SK-N-SH (cell line): Measurements from ENCODE around the gene LRIT3. TPM values are rescaled to one million over a fixed set of nuclear protein-coding genes. Genes with fewer than 3 reads are reported as not detected.

Experiments used
- CTCF ChIA-PET: fragments of 300-600, 350-600 bp; formaldehyde crosslinking; extraction: SDS; loops from one replicate; lab custom pipeline; 2021; lab: Yijun Ruan, JAX
- POLR2A ChIA-PET: fragments of 350-600 bp; sonication (Branson Sonifier 250); formaldehyde crosslinking; extraction: SDS; loops from one replicate; lab custom pipeline; 2020; ENCODE audit warnings: antibody characterized with exemption, inconsistent platforms; lab: Yijun Ruan, JAX
- DNase-seq: peaks from one replicate; pipeline ENCODE4 v3.0.0; 2012
- H2AFZ ChIP-seq: fragments of 200-600 bp; sonication (generic); 2 replicates; pipeline ENCODE4 v1.8.1; 2016; ENCODE audit warnings: antibody characterized with exemption, mild to moderate bottlenecking, low read depth
- H3F3A ChIP-seq: fragments of 200-600 bp; sonication (generic); replicated peaks from 2 replicates; pipeline ENCODE3; 2016; ENCODE audit warnings: antibody characterized with exemption, mild to moderate bottlenecking; ENCODE audit not compliant: insufficient read depth
- H3K27ac ChIP-seq, 2 experiments: fragments of 200-500 bp in 1 of 2; fragments of 200-600 bp in 1 of 2; sonication (Bioruptor generic) in 1 of 2; sonication (generic), shearing (Covaris generic) in 1 of 2; 2 replicates each; pipeline versions ENCODE4 v1.5.1 to v1.6.1; 2014 to 2016; ENCODE audit warnings: low read depth in 2 of 2, inconsistent platforms in 1 of 2, low read length in 1 of 2, mild to moderate bottlenecking in 1 of 2, mixed read lengths in 1 of 2
- H3K27me3 ChIP-seq: fragments of 200-600 bp; sonication (generic), shearing (Covaris generic); 2 replicates; pipeline ENCODE4 v1.6.1; 2016; ENCODE audit warnings: mixed run types; ENCODE audit not compliant: insufficient read depth
- H3K36me3 ChIP-seq, 2 experiments: fragments of 200-500 bp in 1 of 2; fragments of 200-600 bp in 1 of 2; sonication (Bioruptor generic) in 1 of 2; sonication (generic) in 1 of 2; replicated peaks in 1 of 2; 2 replicates each; pipeline versions ENCODE3 to v1.5.1; 2014 to 2016; ENCODE audit warnings: low read length in 1 of 2, mild to moderate bottlenecking in 1 of 2; ENCODE audit not compliant: insufficient read depth in 2 of 2, control insufficient read depth in 1 of 2
- H3K4me1 ChIP-seq, 2 experiments: fragments of 200-500 bp in 1 of 2; fragments of 200-600 bp in 1 of 2; sonication (Bioruptor generic) in 1 of 2; sonication (generic), shearing (Covaris generic) in 1 of 2; 2 replicates each; pipeline versions ENCODE4 v1.5.1 to v1.6.1; 2014 to 2016; ENCODE audit warnings: low read depth in 1 of 2, low read length in 1 of 2, mixed run types in 1 of 2; ENCODE audit not compliant: insufficient read depth in 2 of 2, control insufficient read depth in 1 of 2
- H3K4me2 ChIP-seq: fragments of 200-600 bp; sonication (generic), shearing (Covaris generic); 2 replicates; pipeline ENCODE4 v1.6.1; 2017; ENCODE audit warnings: mixed run types
- H3K4me3 ChIP-seq, 2 experiments: fragments of 200-500 bp in 1 of 2; fragments of 200-600 bp in 1 of 2; sonication (Bioruptor generic) in 1 of 2; sonication (generic), shearing (Covaris generic) in 1 of 2; 2 replicates each; pipeline versions ENCODE4 v1.5.1 to v1.8.1; 2014 to 2016; ENCODE audit warnings: low read depth in 2 of 2, inconsistent platforms in 1 of 2, low read length in 1 of 2, mild to moderate bottlenecking in 1 of 2, mixed read lengths in 1 of 2, moderate library complexity in 1 of 2
- H3K79me2 ChIP-seq: fragments of 200-600 bp; sonication (generic); 2 replicates; pipeline ENCODE4 v1.8.1; 2017; ENCODE audit warnings: mild to moderate bottlenecking; ENCODE audit not compliant: insufficient read depth
- H3K9ac ChIP-seq: fragments of 200-600 bp; sonication (generic); 2 replicates; pipeline ENCODE4 v1.6.1; 2017; ENCODE audit warnings: mixed run types
- H3K9me2 ChIP-seq: fragments of 200-600 bp; sonication (generic); 2 replicates; pipeline ENCODE4 v1.6.1; 2017; ENCODE audit warnings: mixed run types
- H3K9me3 ChIP-seq: fragments of 200-600 bp; sonication (generic); 2 replicates; pipeline ENCODE4 v1.6.1; 2017; ENCODE audit warnings: mixed run types, mild to moderate bottlenecking, moderate library complexity
- H4K20me1 ChIP-seq: fragments of 200-600 bp; sonication (generic); 2 replicates; pipeline ENCODE4 v1.6.1; 2017; ENCODE audit warnings: mild to moderate bottlenecking, mixed run types; ENCODE audit not compliant: insufficient read depth
- CHD2 ChIP-seq: fragments of 150-350 bp; IDR thresholded peaks from 2 replicates; pipeline ENCODE4 v1.6.1; 2018; ENCODE audit warnings: low read length; ENCODE audit not compliant: partially characterized antibody
- EZH2phosphoT487 ChIP-seq: fragments of 200-600 bp; sonication (generic); IDR thresholded peaks from 2 replicates; pipeline ENCODE4 v1.6.1; 2017; ENCODE audit warnings: low read depth, mixed run types, mild to moderate bottlenecking, antibody characterized with exemption, moderate library complexity, borderline replicate concordance
- GABPA ChIP-seq: IDR thresholded peaks from 2 replicates; pipeline ENCODE4 v1.4.0; 2012; ENCODE audit warnings: low read depth, mild to moderate bottlenecking
- GATA2 ChIP-seq: sonication (generic); formaldehyde crosslinking; IDR thresholded peaks from 2 replicates; pipeline ENCODE4 v1.5.0; 2020; ENCODE audit warnings: mild to moderate bottlenecking, missing genetic modification reagents
- NFIC ChIP-seq: IDR thresholded peaks from 2 replicates; pipeline ENCODE4 v1.4.0; 2012; ENCODE audit warnings: borderline replicate concordance
- POLR2AphosphoS5 ChIP-seq: IDR thresholded peaks from 2 replicates; pipeline ENCODE4 v1.6.1; 2012; ENCODE audit warnings: low read depth, low read length
- SIN3A ChIP-seq: IDR thresholded peaks from 2 replicates; pipeline ENCODE4 v1.6.1; 2012; ENCODE audit warnings: low read depth, mild to moderate bottlenecking, low read length, moderate library complexity, borderline replicate concordance
- SMC3 ChIP-seq: IDR thresholded peaks from 2 replicates; pipeline ENCODE4 v1.6.1; 2012; ENCODE audit warnings: low read depth, low read length, improper control_type of control experiment
- TCF12 ChIP-seq: IDR thresholded peaks from 2 replicates; pipeline ENCODE4 v1.4.0; 2012
- WGBS: methylation state at CpG from one replicate; pipeline ENCODE4 v1.1.6; 2017; ENCODE audit warnings: low lambda C conversion rate; 5-methylcytosine and 5-hydroxymethylcytosine counted together
- polyA plus RNA-seq, 3 experiments: library from polyadenylated mRNA; depleted of rRNA; stranded (reverse); fragments of >200 nt; gene quantifications; 2 replicates each; pipeline ENCODE4 v1.2.3, GENCODE V29; 2012
- TF ChIP-seq, protein P1 (sequence below): fragments of 200-600 bp; sonication (generic); IDR thresholded peaks from 2 replicates; pipeline ENCODE4 v1.6.1; 2017; ENCODE audit warnings: antibody characterized with exemption, mild to moderate bottlenecking, moderate library complexity
- TF ChIP-seq, protein P2 (sequence below): fragments of 150-350 bp; IDR thresholded peaks from 2 replicates; pipeline ENCODE4 v1.6.1; 2016; ENCODE audit warnings: mild to moderate bottlenecking, low read depth, low read length

Gene LRIT3
- polyA plus RNA-seq, 1 of the 3 experiments (the other 2 are of a cell fraction) = not detected

DNA sequence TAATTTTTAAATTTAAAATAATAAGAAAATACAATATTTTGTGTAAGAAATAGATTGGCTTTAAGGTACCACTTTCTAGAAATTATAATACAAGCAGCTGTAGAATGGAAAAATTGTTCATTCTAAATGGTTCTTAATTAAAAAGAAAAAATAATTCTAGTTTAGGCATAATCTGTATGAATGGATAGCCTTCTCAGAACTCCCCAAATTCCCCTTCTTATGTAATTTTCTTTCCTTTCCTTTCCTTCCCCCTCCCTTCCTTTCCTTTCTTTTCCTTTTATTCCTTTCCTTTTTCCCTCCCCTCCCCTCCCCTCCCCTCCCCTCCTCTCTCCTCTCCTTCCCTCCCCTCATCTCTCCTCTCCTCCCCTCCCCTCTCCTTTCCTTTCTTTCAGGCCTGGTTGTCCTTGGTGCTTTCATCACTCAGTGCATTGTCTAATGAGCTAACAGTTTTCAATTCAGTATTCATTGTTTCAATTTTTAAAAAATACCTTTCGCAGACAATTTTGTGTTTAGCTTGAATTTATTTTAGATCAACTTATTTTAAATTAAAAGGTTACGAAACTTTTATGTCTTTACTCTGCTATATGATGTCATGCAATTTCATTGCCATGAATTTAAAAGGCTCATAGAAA is 28.8 kb downstream of the LRIT3 start:
- Histone ChIP-seq H3K27me3 (peaks cover 11% of the 10 kb centered on the region; the same call in 1 of the 2 replicates), H3K36me3 (no peaks in the 10 kb centered on the region), H3K4me3 (no peak overlapping the region), H3K79me2 (no peaks in the 10 kb centered on the region), H3K9me3 (no peaks in the 10 kb centered on the region), H3K9me2 (no peaks in the 10 kb centered on the region), H2AFZ (no peak overlapping the region), H4K20me1 (no peaks in the 10 kb centered on the region), H3K4me1 (no peaks in the 10 kb centered on the region), H3K27ac (no peak overlapping the region), H3K4me2 (no peak overlapping the region), H3F3A (no peaks in the 10 kb centered on the region), H3K9ac (no peak overlapping the region)
- DNase-seq = no peak
- WGBS = 13% methylated on average over 2 of the region's 2 CpGs
- ChIA-PET CTCF (interaction anchor here (0.6 to 1.7 kb wide), 3 partner anchors 13 to 50 kb away, joined by 3 to 4 read pairs (median 3); no protein-coding TSS in a partner anchor), POLR2A (no interaction called here)
- TF ChIP-seq TCF12 (no peak), SIN3A (no peak)

DNA sequence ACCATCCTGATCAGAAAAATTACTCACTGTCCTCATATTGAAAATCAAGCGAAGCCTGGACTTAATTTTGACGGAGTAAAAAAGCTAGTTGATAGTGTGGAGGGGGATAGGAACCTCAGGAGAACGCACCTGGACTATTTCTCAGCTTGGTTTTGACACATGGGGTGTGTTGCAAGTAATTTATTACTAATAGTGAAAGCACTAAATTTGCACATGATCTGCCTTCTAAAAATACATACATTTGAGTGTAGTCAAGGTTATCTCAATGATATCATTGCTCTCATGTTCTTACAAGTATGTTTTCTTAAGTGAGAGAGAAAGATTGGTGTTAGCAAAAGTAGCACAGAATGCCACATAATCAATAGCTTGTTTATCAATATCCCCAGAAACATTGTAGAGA is 29.5 kb downstream of the LRIT3 start:
- Histone ChIP-seq H3K9me3 (no peaks in the 10 kb centered on the region), H3K79me2 (no peaks in the 10 kb centered on the region), H3K27me3 (peaks cover 11% of the 10 kb centered on the region; the same call in 1 of the 2 replicates), H3K4me1 (no peaks in the 10 kb centered on the region), H3K27ac (no peak overlapping the region), H3K36me3 (no peaks in the 10 kb centered on the region), H3F3A (no peaks in the 10 kb centered on the region), H3K9ac (no peak overlapping the region), H3K4me3 (no peak overlapping the region), H3K9me2 (no peaks in the 10 kb centered on the region), H2AFZ (no peak overlapping the region), H3K4me2 (no peak overlapping the region), H4K20me1 (no peaks in the 10 kb centered on the region)
- 6% methylated on average over 3 of the region's 3 CpGs for WGBS
- CTCF ChIA-PET = interaction anchor here (0.6 to 1.7 kb wide), 4 partner anchors 14 to 174 kb away, joined by 3 to 4 read pairs (median 3); partner anchors contain the start of gene CASP6
- TF ChIP-seq POLR2AphosphoS5 (no peak), CHD2 (no peak), NFIC (no peak), GABPA (no peak), GATA2 (no peak), EZH2phosphoT487 (no peak), SMC3 (no peak)
- TF ChIP-seq, protein P1, sequence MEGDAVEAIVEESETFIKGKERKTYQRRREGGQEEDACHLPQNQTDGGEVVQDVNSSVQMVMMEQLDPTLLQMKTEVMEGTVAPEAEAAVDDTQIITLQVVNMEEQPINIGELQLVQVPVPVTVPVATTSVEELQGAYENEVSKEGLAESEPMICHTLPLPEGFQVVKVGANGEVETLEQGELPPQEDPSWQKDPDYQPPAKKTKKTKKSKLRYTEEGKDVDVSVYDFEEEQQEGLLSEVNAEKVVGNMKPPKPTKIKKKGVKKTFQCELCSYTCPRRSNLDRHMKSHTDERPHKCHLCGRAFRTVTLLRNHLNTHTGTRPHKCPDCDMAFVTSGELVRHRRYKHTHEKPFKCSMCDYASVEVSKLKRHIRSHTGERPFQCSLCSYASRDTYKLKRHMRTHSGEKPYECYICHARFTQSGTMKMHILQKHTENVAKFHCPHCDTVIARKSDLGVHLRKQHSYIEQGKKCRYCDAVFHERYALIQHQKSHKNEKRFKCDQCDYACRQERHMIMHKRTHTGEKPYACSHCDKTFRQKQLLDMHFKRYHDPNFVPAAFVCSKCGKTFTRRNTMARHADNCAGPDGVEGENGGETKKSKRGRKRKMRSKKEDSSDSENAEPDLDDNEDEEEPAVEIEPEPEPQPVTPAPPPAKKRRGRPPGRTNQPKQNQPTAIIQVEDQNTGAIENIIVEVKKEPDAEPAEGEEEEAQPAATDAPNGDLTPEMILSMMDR = no peak
- TF ChIP-seq, protein P2, sequence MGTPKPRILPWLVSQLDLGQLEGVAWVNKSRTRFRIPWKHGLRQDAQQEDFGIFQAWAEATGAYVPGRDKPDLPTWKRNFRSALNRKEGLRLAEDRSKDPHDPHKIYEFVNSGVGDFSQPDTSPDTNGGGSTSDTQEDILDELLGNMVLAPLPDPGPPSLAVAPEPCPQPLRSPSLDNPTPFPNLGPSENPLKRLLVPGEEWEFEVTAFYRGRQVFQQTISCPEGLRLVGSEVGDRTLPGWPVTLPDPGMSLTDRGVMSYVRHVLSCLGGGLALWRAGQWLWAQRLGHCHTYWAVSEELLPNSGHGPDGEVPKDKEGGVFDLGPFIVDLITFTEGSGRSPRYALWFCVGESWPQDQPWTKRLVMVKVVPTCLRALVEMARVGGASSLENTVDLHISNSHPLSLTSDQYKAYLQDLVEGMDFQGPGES = no peak
- no peak for DNase-seq
- POLR2A ChIA-PET = no interaction called here
